GM21367 (cell line): ENCODE measurements around the gene CNTLN.
A peak's percentile ranks its signal among the peaks of the same experiment; 100 is the strongest.

Experiments used
- ATAC-seq: cut with Tn5 transposase; IDR thresholded peaks from one replicate; pipeline ENCODE4 v1.9.1; 2021; ENCODE audit not compliant: unreplicated experiment

Gene CNTLN, protein sequence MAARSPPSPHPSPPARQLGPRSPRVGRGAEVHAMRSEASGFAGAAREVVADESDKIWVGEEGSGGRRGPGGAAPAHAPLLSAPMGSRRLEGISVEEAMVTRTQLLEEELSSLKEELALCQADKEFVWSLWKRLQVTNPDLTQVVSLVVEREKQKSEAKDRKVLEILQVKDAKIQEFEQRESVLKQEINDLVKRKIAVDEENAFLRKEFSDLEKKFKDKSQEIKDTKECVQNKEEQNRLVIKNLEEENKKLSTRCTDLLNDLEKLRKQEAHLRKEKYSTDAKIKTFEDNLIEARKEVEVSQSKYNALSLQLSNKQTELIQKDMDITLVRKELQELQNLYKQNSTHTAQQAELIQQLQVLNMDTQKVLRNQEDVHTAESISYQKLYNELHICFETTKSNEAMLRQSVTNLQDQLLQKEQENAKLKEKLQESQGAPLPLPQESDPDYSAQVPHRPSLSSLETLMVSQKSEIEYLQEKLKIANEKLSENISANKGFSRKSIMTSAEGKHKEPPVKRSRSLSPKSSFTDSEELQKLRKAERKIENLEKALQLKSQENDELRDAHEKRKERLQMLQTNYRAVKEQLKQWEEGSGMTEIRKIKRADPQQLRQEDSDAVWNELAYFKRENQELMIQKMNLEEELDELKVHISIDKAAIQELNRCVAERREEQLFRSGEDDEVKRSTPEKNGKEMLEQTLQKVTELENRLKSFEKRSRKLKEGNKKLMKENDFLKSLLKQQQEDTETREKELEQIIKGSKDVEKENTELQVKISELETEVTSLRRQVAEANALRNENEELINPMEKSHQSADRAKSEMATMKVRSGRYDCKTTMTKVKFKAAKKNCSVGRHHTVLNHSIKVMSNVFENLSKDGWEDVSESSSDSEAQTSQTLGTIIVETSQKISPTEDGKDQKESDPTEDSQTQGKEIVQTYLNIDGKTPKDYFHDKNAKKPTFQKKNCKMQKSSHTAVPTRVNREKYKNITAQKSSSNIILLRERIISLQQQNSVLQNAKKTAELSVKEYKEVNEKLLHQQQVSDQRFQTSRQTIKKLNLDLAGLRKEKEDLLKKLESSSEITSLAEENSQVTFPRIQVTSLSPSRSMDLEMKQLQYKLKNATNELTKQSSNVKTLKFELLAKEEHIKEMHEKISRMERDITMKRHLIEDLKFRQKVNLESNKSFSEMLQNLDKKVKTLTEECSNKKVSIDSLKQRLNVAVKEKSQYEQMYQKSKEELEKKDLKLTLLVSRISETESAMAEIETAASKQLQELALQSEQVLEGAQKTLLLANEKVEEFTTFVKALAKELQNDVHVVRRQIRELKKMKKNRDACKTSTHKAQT (N-terminal part only)

DNA sequence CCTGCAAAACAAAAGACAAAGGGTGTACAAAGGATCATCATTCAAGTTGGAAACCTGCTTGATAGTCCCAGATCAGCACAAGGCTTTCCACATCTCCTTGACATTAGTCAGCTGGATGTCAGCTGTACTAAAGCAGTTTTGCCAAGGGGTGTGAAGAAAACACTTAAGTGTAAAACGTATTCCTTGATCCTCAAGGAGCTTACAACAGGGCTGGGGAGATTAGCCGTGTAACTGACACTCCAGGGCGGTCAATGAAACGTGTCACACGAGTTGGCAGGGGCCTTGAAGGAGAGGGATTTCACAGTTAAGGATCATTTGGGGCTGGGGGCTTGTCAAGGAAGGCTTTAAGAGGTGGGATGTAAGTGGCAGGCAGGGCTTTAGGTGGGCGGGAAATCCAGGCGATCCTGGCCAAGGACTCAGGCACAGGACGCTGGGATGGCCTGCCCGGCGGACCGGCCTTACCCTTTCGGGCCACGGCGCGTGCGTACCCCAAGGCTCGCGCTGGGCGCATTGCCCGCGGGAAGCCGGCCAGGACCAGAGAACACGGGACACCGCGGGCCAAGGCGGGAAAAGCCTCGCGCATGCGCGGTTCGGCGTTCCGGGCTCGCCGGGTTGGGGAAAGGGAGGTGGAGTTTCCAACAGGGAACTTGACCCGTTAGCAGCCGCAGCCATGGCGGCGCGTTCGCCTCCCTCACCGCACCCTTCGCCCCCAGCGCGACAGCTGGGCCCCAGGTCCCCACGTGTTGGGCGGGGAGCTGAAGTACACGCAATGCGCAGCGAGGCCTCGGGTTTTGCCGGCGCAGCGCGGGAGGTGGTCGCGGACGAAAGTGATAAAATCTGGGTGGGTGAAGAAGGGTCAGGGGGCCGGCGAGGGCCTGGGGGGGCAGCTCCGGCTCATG, at the start of gene CNTLN:
Gene CNTLN (plus strand): TSS at position 645 of the 899 bp plus-strand sequence. CDS start 26 bp downstream, at position 671.
- peak; percentile 70 for ATAC-seq

DNA sequence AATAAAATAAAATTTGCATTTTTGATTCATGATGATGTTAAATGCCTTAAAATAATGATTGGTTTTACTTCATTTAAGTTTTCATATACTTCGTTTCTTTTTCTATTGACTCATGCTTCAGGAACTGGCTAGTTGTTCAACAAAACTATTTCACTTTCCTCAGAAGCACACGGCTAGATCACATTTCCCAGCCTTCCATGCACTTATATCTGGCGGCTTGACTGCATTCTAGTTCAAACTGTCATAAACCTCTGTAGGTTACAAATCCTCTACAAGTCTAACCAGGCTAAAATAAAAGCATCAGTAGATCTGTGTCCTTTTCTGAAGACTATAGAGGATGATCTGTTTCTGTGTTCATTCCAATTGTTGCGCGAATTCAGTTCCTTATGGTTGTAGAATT, 46.3 kb upstream of the CNTLN start:
- no peak for ATAC-seq

DNA sequence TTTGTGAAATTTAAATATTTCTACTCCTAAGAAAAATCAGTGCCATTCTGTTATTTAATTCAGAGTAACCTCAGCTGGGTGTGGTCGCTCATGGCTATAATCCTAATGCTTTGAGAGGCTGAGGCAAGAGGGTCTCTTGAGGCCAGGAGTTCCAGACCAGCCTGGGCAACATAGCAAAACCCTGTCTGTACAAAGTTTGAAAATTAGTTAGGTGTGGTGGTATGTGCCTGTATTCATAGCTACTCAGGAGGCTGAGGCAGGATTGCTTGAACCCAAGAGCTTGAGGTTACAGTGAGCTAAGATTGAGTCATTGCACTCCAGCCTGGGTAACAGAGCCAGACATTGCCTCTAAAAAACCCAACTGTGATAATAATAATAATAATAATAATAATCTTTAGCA, 44.8 kb upstream of the CNTLN start:
- no peak for ATAC-seq

DNA sequence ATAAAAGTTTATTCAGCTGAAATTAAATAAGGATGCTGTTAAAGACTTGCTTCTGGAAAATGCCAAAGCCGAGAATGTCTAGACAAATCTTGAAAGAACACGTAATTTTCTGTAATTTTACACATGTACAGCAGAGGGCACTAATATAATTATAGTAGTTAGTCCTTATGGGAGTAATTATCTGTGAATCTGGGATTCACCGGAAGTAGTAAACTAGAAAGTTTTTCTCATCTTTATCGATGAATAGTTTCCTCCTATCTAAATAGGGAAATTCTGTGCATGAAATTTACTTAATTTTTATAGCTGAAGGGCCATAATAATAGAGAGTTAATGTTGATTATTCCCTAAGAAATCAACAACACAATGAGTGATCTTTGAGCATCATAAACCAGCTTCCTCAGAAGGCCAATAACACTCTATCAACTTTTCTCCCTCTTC, 18.4 kb upstream of the CNTLN start:
- ATAC-seq = no peak

DNA sequence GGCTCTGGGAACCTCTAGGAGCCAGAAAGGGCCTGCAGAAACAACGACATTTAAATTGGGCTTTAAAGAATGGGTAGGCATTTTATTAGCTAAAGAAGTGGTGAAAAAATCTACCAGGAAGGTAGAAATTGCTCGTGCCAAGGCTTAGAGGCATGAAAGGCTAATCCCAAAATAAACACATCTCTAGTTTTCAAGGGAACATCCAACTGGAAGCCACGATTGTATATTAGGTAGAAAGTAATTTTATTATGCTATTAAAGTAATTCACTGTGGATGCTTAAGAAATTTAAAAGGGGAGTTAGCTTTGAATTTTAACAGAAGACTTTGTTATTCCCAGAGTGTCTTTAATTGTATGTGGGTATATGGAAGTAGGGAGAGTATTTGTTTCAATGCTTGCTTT, 17.5 kb upstream of the CNTLN start:
- no peak for ATAC-seq

DNA sequence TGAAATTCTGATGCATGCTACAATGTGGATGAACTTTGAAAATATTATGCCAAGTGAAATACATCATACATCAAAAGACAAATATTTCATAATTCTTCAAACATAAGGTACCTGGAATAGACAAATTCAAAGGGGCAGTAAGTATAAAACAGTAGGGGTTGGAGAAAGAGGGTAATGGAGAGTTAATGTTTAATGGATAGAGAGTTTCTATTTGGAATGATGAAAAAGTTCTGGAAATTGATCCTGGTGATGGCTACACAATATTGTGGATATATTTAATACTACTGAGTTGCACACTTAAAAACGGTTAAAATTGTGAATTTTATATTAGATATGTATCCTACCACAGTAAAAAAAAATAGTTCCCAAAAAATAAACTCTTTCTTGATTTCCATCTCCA, 14.6 kb upstream of the CNTLN start:
- ATAC-seq = no peak

- no peak for ATAC-seq
Measured at GRCh38 chr9:17121264-17121663, 13.6 kb upstream of the CNTLN start.

DNA sequence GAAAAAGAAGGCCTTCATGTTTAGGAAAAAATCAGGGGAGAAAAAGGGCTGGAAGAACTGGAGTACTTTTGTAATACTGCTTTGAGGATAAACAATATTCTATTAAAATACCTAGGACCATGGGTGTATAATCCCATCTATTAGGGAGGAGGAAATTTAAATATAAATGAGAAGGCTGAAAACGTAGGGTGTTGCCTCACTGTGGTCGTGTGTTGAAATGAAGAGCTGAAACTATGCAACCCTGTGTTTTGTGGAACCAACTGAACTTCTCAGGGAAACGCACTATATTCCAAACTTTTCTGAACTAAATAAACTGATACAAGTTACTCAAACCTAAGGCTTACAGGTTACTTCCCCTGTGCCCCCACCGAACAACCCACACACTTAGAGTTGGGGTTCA, 4.5 kb upstream of the CNTLN start:
- ATAC-seq = no peak

DNA sequence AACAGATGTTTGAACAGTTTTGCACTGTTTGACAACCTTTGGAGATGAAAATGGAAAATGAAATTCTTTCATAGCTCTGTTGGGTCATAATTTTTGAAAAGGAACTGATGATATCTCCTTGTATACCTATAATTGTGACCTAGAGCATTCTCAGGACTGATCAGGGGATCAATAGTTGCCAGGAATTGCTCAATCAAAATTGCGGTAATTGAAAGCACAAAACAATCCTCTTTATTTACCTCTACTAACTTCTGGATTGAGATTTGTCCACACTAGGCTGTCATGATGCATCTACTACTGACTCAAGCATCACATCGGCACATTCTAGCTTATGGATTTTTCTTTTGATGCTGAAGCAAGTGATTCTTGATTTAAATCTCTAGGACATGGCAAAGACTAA, 4.1 kb upstream of the CNTLN start:
- ATAC-seq = no peak

GRCh38 chr9:17131494-17131893, 3.3 kb upstream of the CNTLN start:
- no peak for ATAC-seq

DNA sequence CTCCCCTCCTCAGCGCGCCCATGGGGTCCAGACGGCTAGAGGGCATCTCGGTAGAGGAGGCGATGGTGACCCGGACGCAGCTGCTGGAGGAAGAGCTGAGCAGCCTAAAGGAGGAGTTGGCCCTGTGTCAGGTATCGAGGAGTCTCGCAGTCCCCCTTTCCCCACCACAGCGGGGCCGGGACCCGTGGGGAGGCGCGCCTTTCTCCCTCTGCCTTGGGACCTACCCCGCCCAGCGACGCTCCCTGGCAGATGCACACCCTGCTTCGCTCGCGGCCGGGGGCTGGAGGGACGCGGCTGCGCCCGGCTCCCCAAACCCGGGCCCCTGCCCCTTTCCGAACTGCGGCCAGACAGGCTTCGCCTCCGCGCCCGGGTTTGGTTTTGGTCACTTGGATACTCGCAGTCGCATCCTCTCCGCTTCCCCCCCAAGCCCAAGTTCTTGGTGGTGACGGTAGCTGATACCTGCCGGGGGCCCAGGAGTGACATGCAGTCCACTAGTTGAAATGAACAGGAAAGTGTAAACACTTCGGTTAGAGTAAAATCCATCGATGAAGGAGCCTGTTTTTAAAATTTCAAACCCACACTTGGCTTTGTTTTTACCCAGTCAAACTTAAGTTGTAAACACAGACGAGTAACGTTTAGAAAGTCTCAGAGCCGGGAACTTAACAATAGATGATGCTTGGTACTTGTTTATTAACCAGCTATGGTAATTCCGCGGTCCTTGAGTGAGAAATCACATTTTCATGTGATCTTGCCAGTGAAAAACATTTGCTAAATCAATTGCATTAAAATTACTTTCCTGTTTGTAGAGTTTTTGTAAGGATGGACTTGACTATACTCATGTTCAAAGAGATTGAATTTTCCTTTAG, 688 bp downstream of the CNTLN start:
- ATAC-seq = peak; percentile 47

DNA sequence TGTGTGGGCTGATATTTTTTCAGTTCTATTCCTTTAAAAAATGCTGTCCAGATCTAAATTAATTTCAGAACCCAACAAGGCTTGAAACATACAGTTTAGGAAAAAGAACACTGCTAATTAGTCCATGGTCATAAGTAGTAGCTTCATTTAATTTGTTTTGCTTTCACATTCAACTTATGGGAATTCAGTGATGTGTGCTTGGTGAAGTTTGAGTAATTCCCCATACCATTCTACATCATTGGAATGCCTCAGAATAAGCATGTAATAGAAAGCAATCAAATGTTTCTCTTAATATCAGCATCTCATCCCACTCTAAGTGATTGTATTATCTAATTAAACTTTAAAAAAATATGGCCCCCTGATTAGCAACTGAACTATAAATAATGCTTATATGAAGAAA, 2.7 kb downstream of the CNTLN start:
- no peak for ATAC-seq

DNA sequence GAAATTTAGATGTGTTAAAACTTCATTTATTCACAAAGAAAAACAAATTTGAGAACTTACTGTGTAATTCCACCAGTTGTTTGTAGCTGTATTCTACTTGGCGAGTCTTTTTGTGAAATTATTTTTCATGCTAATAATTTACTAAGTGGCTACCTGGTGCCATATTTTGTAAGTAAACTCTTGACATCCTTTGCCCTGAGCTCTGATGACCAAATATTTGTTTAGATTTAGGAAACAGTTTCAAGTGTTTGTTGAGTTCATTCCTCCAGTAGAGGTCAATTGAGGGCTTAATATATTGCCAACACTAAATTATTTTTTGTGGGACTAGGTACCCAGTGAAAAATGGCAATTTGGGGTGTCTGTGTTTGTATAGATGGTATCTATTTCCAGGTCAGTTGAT, 3.7 kb downstream of the CNTLN start:
- no peak for ATAC-seq

DNA sequence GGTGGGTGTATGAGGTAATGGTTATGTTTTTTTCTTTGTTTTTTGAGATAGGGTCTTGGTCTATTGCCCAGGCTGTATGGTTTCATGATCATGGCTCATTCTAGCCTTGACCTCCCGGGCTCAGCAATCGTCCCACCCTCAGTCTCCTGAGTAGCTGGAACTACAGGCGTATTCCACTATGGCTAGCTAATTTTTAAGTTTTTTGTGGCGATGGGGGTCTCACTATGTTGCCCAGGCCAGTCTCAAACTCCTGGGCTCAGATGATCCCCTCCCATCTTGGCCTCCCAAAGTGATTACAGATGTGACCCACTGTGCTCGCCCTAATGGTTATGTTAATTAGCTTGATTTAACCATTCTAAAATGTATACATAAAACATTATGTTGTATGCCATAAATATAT, 5.6 kb downstream of the CNTLN start:
- no peak for ATAC-seq

- ATAC-seq = no peak
Measured at GRCh38 chr9:17148324-17148723, 13.5 kb downstream of the CNTLN start.

DNA sequence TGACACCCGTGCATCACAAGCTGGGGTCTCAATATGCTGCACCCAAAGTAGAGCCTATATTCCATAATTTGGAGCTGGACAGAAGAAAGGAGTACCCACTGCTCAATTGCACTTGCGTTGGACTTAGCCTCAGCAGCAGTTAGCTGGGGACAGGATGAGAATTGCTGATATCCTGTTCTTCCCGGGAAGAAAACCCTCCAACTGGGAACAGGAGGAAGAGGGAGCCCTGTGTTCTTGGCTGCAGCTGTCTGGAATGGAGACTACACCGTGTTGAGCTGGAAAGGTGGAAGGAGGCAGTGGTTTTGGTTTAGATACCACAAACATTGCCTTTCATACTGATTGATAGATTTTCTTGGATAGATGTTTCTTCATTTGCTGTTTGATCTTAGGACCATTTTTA, 24.6 kb downstream of the CNTLN start:
- ATAC-seq = no peak

- ATAC-seq = no peak
Measured at GRCh38 chr9:17160327-17160726, 25.5 kb downstream of the CNTLN start.

DNA sequence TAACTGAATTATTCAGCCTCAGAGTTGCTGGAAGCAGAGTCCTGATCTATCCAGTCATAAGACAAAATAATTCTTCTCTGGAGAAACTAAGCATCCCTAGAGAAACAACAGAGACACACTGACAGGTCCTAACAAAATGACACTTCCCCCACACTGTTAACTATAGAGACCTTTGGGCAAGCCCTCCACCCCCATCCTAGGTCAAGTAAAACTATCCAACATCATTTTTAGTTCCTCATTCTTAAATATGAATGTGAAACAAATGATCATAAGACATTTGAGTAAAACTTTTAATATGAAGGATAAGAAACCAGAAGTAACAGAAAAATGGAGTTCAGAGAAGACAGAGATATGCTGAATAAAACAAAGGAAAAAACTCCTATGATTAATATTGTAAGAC, 30.9 kb downstream of the CNTLN start:
- ATAC-seq = no peak

GRCh38 chr9:17166346-17166745, 31.5 kb downstream of the CNTLN start:
- ATAC-seq = no peak
